GM18505 (cell line): Measurements from ENCODE around the gene MDC1.
A peak's percentile ranks its signal among the peaks of the same experiment; 100 is the strongest.

ENCODE experiments used
- ATAC-seq: cut with Tn5 transposase; IDR thresholded peaks from one replicate; pipeline ENCODE4 v1.9.1; 2021; ENCODE audit not compliant: unreplicated experiment
- POLR2A ChIP-seq: IDR thresholded peaks from 4 replicates; pipeline ENCODE4 v1.6.1; 2011; ENCODE audit warnings: borderline replicate concordance; ENCODE audit not compliant: insufficient read depth, insufficient read length; ENCODE audit errors: extremely low read depth

MDC1 gene

DNA sequence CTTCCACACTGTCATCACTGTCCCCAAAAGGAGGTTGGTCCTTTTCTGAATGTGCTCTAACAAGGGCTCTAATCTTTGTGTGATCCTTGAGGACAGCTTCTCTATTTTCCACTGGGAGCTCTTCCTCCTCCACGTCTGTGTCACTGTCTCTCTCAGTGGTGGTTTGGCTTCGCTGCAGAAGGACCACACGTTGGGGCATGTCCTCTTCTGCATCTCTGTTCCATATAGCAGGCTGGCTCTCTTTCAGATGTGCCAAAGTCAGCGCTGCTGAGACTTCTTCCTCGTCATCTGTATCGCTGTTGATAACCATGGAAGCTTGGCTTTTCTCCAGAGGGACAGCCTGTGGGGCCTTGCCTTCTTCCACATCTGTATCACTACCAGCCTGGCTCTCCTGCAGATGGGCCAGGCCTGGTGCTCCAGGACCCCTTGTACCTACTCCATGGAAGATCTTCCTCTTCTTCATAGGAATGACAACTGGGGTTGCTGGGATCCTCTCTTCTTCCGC is 4.6 kb downstream of the MDC1 start:
- no peak for ATAC-seq
- TF ChIP-seq POLR2A = no peak

DNA sequence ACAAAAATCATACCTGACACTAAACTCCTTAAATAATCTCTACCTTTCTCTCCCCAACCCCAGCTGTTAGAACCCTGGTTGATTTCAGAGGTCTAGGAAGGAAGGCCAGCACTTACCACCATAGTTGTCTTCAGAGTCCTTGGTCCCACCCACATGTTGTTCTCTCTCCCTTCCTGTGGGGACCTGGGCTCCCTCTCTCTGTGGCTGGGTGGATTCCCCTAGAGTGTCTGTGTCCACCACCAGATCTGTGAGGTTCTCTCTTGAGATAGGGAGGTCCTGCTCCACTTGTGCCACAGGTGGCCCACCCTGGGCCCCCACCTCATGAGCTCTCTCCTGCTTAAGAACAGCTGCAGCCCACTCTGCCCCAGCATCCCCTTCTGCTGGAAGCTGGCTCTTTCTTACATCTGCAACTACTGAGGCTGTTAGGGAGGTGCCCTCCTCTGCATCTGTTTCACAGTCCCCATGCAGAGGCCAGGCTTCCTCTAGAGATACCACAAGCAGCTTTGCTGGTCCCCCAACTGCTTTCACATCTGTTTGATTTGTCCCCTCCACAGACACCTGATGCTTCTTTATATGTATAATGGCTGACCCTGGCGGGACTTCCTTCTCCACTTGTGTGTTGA is 5.2 kb downstream of the MDC1 start:
- no peak for ATAC-seq
- peak; percentile 20 for TF ChIP-seq POLR2A

DNA sequence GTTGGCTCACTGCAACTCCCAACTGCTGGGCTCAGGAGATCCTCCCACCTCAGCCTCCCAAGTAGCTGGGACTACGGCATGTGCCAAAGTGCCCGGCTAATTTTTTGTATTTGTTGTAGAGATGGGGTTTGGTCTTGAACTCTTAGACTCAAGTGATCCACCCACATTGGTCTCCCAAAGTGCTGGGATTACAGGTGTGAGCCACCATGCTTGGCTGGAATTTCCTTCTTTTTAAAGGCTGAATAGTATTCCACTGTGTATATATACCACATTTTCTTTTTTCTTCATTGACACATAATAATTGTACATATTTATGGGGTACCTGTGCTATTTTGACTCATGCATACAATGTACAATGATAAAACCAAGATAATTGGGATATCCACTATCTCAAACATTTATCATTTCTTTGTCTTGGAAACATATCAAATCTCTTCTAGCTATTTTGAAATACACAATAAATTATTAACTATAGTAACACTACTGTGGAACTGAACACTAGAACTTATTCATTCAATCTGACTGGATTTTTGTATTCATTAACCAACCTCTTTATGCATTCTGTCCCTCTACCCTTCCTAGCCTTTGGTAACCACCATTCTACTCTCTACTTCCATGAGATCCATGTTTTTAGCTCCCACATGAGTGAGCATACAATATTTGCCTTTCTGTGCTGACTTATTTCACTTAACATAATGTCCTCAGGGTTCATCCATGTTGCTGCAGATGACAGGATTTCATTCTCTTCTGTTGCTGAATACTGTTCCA is 7.8 kb downstream of the MDC1 start:
- no peak for TF ChIP-seq POLR2A
- no peak for ATAC-seq

DNA sequence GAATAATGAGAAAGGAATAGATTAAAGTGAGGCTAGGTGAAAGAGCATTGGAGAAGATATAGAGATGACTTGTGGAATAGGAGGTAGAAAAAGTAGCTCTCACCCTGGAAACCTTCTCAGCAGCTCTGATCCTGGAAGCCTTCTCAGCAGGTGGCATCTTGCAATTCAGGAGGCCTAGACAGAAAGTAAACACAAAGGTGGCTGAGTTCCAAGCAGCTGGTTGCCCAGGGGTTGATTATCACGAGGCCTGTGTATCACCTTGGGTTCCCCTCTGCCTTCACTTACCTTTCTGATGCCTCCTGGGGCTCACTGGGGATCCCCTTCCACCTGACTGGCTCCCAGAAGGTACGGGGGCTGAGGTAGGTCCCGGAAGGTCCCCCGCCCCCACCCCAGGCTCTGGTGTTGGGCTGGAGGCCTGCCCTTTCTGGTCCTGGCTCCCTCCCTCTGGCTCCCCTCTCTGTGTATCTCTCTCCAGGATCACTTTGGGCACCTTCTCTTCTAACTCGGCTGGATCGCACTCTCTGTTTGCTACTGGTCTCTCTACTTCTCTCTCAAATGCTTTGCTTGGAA is 9.7 kb downstream of the MDC1 start:
- no peak for ATAC-seq
- no peak for TF ChIP-seq POLR2A

DNA sequence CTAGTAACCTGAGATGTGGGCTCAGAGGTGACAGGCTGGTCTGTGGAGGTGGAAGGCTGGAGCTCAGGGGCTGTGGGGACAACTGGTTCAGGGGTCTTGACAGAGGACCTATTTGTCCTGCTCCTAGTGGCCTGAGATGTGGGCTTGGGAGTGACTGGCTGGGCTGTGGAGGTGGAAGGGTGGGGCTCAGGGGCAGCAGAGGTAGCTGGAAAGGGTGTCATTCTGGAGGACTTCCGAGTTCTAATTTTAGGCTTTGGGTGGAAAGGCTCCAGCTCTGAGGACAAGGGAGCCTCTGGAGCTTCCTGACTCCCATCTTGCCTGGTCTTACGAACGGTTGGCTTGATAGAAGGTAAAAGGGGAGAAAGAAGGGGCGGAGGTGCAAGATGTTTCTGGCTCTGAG is 11.5 kb downstream of the MDC1 start:
- TF ChIP-seq POLR2A = no peak
- ATAC-seq = no peak

DNA sequence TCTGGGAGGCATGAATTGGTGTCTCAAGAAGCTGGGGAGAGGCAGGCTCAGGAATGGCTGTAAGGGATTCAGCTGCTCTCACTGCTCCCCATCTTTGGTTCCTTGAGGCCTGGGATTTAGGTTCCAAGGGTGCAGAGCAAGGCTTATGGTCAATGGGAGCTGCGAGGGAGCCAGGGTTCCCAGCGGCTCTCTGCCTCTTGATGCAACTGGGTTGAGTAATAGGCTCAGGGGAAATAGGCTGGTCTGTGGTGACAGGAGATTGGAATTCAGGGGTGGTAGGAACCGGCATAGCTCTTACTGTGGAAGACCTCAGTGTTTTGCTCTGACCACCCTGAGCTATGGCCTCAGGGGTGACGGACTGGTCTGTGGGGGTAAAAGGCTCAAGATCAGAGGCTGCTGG is 13.3 kb downstream of the MDC1 start:
- no peak for TF ChIP-seq POLR2A
- ATAC-seq = no peak

DNA sequence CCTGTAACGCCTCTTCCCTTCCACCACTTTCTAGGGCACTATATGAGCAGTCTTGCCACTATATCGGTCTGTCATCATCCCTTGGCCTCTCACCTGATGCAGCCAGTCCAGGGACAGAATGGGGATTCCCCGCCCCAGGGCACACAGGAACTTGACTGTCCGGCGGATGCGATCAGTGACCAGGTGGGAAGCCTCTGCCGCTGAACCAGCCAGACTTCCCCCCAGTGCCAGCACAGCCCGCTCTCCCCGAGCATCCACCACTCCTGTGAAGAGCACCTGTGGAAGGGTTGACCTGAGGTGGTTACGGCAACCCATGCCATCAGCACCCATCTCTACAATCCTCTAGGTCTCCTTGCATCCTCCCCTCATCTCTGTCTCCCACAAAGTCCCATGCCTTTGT is 14.1 kb downstream of the MDC1 start:
- no peak for ATAC-seq
- no peak for TF ChIP-seq POLR2A

DNA sequence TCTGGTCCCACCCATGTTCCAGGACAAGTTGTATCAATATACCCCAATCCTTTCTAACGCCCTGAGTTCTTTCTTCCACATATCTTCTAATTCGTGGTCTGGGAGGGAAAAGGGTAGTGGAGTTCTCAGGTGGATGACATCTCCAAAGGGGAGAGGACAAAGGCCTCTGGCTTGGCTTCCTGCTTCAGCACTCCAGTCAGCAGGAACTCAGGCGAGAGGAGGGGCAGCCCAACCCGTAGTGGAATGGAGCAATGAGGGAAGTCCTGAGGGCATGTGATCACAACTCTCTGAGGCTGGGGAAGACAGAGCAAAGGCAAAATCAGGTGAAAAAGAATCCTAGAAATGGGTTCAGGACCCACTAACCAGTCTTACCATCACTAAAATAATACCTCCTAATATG is 16.7 kb downstream of the MDC1 start:
- TF ChIP-seq POLR2A = no peak
- no peak for ATAC-seq

DNA sequence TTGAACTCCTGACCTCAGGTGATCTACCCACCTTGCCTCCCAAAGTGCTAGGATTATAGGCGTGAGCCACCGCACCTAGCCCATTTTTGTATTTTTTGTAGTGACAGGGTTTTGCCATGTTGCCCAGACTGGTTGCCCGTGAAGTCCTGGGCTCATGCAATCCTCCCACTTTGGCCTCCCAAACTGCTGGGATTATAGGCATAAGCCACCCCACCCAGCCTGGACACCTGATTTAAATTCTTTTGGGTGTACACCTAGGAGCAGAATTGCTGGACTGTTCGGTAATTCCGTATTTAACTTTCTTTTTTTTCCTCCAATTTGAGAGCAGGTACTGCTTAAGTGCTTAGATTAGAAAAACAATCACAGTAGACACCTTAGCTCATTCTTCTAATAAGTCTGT is 20.6 kb downstream of the MDC1 start:
- ATAC-seq = no peak
- no peak for TF ChIP-seq POLR2A

DNA sequence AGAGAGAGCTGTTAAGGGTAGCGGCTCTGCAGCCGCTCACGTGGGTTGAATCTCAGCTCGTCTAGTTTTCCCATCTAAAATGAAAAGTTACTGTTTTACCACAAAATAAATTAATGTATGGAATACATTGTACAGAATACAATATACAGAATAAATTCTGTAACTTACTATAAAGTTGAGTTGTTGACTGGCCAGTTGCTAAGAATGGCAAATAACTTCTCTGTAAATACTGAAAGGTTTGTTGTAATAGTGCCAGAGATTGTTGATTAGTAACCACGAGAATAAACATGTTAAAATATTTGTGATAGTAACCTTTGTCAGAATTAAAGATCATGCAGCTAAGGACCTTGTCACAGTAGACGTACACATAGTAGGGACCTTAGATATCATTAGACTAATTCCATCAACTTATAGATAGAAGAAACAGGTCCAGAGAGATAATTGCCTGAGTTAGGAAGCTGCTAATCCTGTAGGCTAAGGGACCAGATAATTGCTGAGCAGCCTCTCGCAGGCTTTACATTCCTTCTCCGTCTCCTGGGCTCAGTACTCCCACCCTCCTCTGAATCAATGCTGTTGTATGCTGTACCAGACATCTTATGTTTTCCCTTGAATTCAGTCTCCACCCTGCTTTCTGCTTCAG is 25.8 kb downstream of the MDC1 start:
- TF ChIP-seq POLR2A = no peak
- ATAC-seq = no peak

DNA sequence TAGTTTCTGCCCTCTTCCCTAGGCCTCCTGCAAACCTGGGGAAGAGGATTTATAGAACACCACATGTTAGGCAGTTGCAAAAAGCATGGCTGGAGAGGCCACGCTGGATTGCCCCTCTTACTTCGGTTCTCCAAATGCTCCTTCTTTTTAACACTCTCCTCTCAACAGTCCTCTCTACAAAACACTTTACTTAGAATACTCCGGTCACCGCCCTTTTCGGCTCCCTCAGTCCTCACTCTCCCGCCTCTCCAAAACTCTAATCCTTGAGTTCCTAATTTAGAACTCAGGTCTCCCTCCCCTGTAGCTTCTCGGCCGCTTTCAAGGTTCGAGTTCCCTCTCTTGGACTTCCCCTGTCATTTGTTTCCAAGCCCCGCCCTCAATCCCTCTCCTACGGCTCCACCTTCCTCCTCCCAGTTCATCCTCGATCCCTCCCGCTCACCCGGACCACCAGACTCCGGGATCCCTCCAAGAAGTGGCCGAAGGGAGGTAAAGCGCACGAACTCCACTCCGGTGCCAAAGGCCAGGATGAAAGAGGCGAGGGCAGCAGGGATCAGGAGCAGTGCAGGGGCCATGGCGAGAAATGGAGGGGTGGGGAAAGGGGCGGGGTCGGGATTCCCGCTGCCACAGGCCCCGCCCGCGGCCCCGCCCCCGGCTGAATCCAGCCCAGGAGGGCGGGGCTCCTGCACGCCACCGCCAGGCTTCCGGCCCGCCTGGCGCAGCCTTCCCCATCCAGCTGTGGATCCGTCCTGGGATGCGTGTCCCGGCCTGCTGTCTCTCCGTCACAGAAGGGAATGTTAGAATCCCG is 26.5 kb downstream of the MDC1 start, which contains the start of gene NRM:
NRM (minus strand) TSS at position 582 of the 805 bp plus-strand sequence; CDS start at position 572, 10 bp downstream.
- ATAC-seq = peak; percentile 29
- TF ChIP-seq POLR2A = peak; percentile 63

DNA sequence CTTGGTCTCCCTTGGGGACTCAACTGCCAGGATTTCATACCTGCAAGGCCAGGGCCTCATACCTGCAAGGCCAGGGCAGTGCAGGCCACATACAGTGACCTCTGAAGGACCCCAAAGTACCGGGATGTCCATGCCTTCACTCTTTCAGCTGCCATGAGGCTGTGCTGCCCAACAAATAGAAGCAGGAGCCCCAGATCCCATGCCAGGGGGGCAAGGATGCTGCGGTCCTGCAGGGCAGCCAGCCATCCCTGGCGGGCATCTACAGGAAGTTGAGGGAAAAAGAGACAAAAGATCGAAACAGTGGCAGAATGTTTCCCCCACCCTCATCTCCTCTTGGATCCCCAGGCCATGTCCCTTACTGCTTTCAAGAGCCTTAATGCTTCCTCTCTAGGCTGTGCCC is 27.1 kb downstream of the MDC1 start:
- no peak for ATAC-seq
- no peak for TF ChIP-seq POLR2A

DNA sequence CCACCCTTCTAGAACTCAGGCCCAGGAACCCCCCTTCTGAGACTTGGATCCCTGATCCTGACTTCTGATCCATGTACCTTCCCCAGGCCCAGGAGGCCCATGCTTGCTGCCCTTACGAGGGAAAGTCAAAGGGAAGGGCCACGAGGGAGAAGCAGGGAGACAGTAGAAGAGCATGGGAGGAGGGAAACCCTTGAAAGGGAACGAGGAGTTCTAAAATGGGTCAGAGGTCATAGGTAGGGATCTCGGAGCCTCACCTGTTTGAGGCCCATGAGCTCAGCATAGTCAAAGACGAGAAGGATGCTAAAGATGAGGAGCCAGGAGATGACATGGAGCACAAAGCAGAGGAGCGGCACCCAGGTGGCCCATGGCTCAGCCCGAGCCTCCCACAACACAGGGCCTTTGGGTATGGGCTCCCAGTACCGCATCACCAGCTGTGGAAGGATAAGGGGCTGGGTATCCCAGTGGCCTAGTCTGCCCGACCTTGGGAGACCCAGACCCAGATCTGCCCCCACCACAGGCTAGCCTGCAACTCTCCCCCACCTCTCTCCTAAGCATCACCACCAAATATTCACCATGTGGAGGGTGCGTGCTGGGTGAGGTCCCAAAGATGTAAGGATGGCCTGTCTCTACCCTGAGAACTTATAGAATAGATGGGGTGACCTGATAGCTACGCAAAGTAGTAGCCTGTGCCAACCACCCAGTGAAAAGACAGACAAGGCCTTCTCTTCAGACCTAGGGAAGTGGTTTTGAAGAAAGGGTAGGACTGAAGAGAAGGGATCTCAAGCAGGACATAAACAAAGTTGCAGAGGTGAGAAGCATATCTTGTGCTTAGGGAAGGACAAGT is 27.8 kb downstream of the MDC1 start:
- ATAC-seq = no peak
- TF ChIP-seq POLR2A = no peak

DNA sequence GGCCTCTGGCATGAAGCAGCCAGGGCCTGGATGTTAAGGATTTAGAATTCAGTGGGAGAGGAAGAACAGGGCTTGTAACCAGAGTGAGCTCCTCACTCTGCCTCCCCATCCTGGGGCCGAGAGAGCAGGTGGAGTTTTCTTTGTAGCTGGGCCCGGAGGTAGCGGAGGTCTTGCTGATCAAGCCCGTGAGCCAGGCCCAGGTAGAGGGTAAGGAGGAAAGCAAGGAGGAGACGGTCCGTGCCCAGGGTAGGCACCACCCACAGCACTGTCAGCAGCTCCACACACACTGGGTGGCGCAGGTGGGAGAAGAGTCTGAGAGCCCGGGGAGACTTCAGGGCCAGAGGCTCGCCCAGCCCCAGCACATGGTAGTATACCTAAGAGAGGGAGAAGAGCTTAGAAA is 28.5 kb downstream of the MDC1 start:
- no peak for TF ChIP-seq POLR2A
- ATAC-seq = no peak
